Upper lobe of left lung (tissue), 6 donors: ENCODE data around the gene PRKCA. TPM values are rescaled to one million over a fixed set of nuclear protein-coding genes. Genes with fewer than 3 reads are reported as not detected.

Experiments used
- ATAC-seq, 2 donors: fragments of 200-7000 bp; cut with Tn5 transposase; one replicate each; pipeline ENCODE4 v1.9.1; 2022; ENCODE audit warnings: mild to moderate bottlenecking in 2 of 2, moderate library complexity in 2 of 2; ENCODE audit not compliant: low FRiP score in 2 of 2
- DNase-seq, 2 donors: peaks; one replicate each; pipeline ENCODE4 v3.0.0-alpha.2; 2019 to 2020
- H3K27ac ChIP-seq, 4 donors: fragments of 200-600 bp; sonication (generic); one replicate each; pipeline ENCODE4 v1.5.1; 2016 to 2019
- H3K27me3 ChIP-seq, 4 donors: fragments of 200-600 bp; sonication (generic); one replicate each; pipeline ENCODE4 v1.5.1; 2017 to 2019
- H3K36me3 ChIP-seq, 4 donors: fragments of 200-600 bp; sonication (generic); one replicate each; pipeline ENCODE4 v1.5.1; 2016 to 2019
- H3K4me1 ChIP-seq, 4 donors: fragments of 200-600 bp; sonication (generic); one replicate each; pipeline ENCODE4 v1.5.1; 2018 to 2019
- H3K4me3 ChIP-seq, 4 donors: fragments of 200-600 bp; sonication (generic); one replicate each; pipeline ENCODE4 v1.5.1; 2017 to 2019; ENCODE audit warnings: mild to moderate bottlenecking in 2 of 4, moderate library complexity in 1 of 4
- H3K9me3 ChIP-seq, 4 donors: fragments of 200-600 bp; sonication (generic); one replicate each; pipeline ENCODE4 v1.5.1; 2018 to 2019
- CTCF ChIP-seq, 6 experiments: fragments of 450-650 bp in 4 of 6; fragments of 200-600 bp in 2 of 6; sonication (generic) in 2 of 6; IDR thresholded peaks; one replicate each; pipeline ENCODE4 v1.5.1; 2016 to 2019; ENCODE audit warnings: antibody characterized with exemption in 6 of 6
- EP300 ChIP-seq, 4 donors: sonication (generic); formaldehyde crosslinking; IDR thresholded peaks; one replicate each; pipeline ENCODE4 v1.5.1; 2017; ENCODE audit warnings: antibody characterized with exemption in 4 of 4, control low read depth in 2 of 4
- POLR2A ChIP-seq, 4 donors: fragments of 450-650 bp; IDR thresholded peaks; one replicate each; pipeline ENCODE4 v1.5.1; 2016 to 2017; ENCODE audit warnings: antibody characterized with exemption in 4 of 4, mild to moderate bottlenecking in 2 of 4
- POLR2AphosphoS5 ChIP-seq, 2 donors: sonication (generic); formaldehyde crosslinking; IDR thresholded peaks; one replicate each; pipeline ENCODE4 v1.5.1; 2017; ENCODE audit warnings: antibody characterized with exemption in 2 of 2
- WGBS, 2 donors: methylation state at CpG; one replicate each; pipeline ENCODE4 v1.1.5; 2017 to 2018; 5-methylcytosine and 5-hydroxymethylcytosine counted together
- total RNA-seq, 6 donors: library from RNA; depleted of rRNA in 4 of 6; stranded (reverse); fragments of >200 nt in 4 of 6; gene quantifications; one replicate each; pipeline versions ENCODE4 v1.1.0 to v1.2.1, GENCODE V29; 2016 to 2021
- donor health status: DM: no; HTN: no; CAD: no; lungs with moderate emphysema.
- donor health status: DM: no; HTN: yes; CAD: no; lungs with severe emphysema.

Gene PRKCA
- total RNA-seq, 6 donors from 2014 or later = 10.9 to 29.3 (median 18.0) TPM

DNA sequence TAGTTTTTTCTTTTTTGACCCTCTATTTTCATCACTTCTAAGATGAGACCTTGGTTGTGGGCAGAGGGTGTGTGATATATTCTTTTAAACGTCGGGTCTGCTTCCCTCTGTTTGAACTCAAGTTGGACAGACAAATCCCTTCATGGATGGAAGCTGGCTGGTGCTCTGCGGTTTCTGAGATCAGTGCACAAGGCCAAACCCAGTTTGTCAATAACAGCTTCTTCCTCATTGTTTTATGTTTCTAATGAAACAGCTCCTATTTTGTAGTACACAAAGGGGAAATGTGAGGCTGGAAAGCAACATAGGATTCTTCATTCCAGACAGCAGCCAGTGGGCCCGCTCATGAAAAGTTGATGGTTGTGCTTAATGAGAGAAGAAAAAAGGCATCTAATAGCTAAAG is 159.6 kb downstream of the PRKCA start:
- Histone ChIP-seq H3K4me3 (no peak overlapping the region), H3K9me3 (peaks cover 0 to 3% (median 0%) of the 10 kb centered on the region in 4 donors), H3K36me3 (no peaks in the 10 kb centered on the region), H3K27me3 (no peaks in the 10 kb centered on the region), H3K4me1 (peaks cover 21 to 34% (median 32%) of the 10 kb centered on the region in 4 donors), H3K27ac (peak overlapping the region in 3 of 4 donors; percentile 1 to 35 (median 7))
- no peak for TF ChIP-seq POLR2A (IDR thresholded peaks at IDR 0.05)
- TF ChIP-seq CTCF (IDR thresholded peaks at IDR 0.05) = no peak
- no peak for TF ChIP-seq POLR2AphosphoS5 (IDR thresholded peaks at IDR 0.05)
- TF ChIP-seq EP300 (IDR thresholded peaks at IDR 0.05) = no peak
- WGBS, 2 donors = 57 to 68% methylated on average over 4 of the region's 4 CpGs
- DNase-seq (no peak), ATAC-seq (peak in 1 of 2 donors; percentile 25)

DNA sequence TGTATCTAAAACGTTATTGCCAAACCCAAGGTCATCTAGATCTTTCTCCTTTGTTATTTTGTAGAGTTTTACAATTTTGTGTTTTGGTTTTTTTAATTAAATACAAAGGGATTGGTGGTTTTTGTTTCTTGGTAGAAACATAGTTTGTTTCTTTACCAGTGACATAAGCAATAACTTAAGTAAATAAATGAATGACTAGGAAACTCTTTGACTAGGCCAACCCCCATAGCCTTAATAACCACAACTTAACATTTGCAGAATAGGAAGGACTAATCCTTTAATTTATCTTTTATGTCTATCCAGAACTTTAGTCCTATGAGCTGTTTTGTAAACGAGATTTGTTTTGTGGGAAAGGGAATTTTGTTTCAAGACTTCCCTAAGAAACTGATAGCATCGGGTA is 162.5 kb downstream of the PRKCA start:
- no peaks in the 10 kb centered on the region for H3K9me3 ChIP-seq
- TF ChIP-seq POLR2A (IDR thresholded peaks at IDR 0.05) = no peak
- no peaks in the 10 kb centered on the region for H3K36me3 ChIP-seq
- 87 to 89% methylated on average over 3 of the region's 3 CpGs for WGBS, 2 donors
- H3K4me3 ChIP-seq = no peak overlapping the region
- peaks cover 51 to 64% (median 58%) of the 10 kb centered on the region in 4 donors for H3K4me1 ChIP-seq
- DNase-seq (no peak), ATAC-seq (no peak)
- no peaks in the 10 kb centered on the region for H3K27me3 ChIP-seq
- H3K27ac ChIP-seq = no peak overlapping the region

GRCh38 chr17:66465701-66466100 is 163.3 kb downstream of the PRKCA start:
- ATAC-seq (no peak), DNase-seq (no peak)
- peaks cover 52 to 61% (median 58%) of the 10 kb centered on the region in 4 donors for H3K4me1 ChIP-seq
- H3K9me3 ChIP-seq = no peaks in the 10 kb centered on the region
- TF ChIP-seq POLR2A (IDR thresholded peaks at IDR 0.05) (no peak), CTCF (IDR thresholded peaks at IDR 0.05) (no peak), POLR2AphosphoS5 (IDR thresholded peaks at IDR 0.05) (no peak), EP300 (IDR thresholded peaks at IDR 0.05) (no peak)
- H3K27me3 ChIP-seq = no peaks in the 10 kb centered on the region
- WGBS, 2 donors = 96 to 97% methylated on average over 1 of the region's 1 CpG
- no peak overlapping the region for H3K4me3 ChIP-seq
- H3K36me3 ChIP-seq = no peaks in the 10 kb centered on the region
- H3K27ac ChIP-seq = no peak overlapping the region

- DNase-seq (no peak), ATAC-seq (no peak)
- Histone ChIP-seq H3K4me1 (peaks cover 54 to 62% (median 59%) of the 10 kb centered on the region in 4 donors), H3K9me3 (no peaks in the 10 kb centered on the region), H3K4me3 (no peak overlapping the region), H3K36me3 (no peaks in the 10 kb centered on the region), H3K27me3 (no peaks in the 10 kb centered on the region), H3K27ac (peak overlapping the region in 1 of 4 donors; percentile 43)
- 72 to 78% methylated on average over 11 of the region's 11 CpGs for WGBS, 2 donors
- TF ChIP-seq POLR2AphosphoS5 (IDR thresholded peaks at IDR 0.05) = no peak
- TF ChIP-seq EP300 (IDR thresholded peaks at IDR 0.05) = no peak
- no peak for TF ChIP-seq POLR2A (IDR thresholded peaks at IDR 0.05)
- no peak for TF ChIP-seq CTCF (IDR thresholded peaks at IDR 0.05)
Observed at GRCh38 chr17:66466106-66466820, 163.8 kb downstream of the PRKCA start.

- Histone ChIP-seq H3K4me3 (no peak overlapping the region), H3K4me1 (peaks cover 54 to 57% (median 55%) of the 10 kb centered on the region in 4 donors), H3K36me3 (no peaks in the 10 kb centered on the region), H3K27ac (peak overlapping the region in 1 of 4 donors; percentile 43), H3K27me3 (no peaks in the 10 kb centered on the region), H3K9me3 (no peaks in the 10 kb centered on the region)
- WGBS, 2 donors = 38 to 46% methylated on average over 7 of the region's 7 CpGs
- ATAC-seq (peak; percentile 66 to 82), DNase-seq (no peak)
- TF ChIP-seq EP300 (IDR thresholded peaks at IDR 0.05) = peak in 1 of 4 donors; percentile 12
- TF ChIP-seq POLR2AphosphoS5 (IDR thresholded peaks at IDR 0.05) = peak; percentile 14 to 83
- no peak for TF ChIP-seq CTCF (IDR thresholded peaks at IDR 0.05)
- TF ChIP-seq POLR2A (IDR thresholded peaks at IDR 0.05) = no peak
Observed at GRCh38 chr17:66466840-66467367, 164.5 kb downstream of the PRKCA start.
